HG03280 (cell line): ENCODE results near the gene SMIM24.
"Not testable (repeated sequence)": the region's sequence is repeated elsewhere in the genome, so short reads cannot be mapped to it uniquely, and the experiment has no call there.

ENCODE experiments used
- ATAC-seq: cut with Tn5 transposase; IDR thresholded peaks from one replicate; pipeline ENCODE4 v1.9.1; 2021; ENCODE audit warnings: mild to moderate bottlenecking, moderate library complexity; ENCODE audit not compliant: unreplicated experiment

SMIM24 gene

GRCh38 chr19:3515891-3516422, 35.6 kb upstream of the SMIM24 start:
- no peak for ATAC-seq

GRCh38 chr19:3514930-3515329, 34.6 kb upstream of the SMIM24 start:
- no peak for ATAC-seq

DNA sequence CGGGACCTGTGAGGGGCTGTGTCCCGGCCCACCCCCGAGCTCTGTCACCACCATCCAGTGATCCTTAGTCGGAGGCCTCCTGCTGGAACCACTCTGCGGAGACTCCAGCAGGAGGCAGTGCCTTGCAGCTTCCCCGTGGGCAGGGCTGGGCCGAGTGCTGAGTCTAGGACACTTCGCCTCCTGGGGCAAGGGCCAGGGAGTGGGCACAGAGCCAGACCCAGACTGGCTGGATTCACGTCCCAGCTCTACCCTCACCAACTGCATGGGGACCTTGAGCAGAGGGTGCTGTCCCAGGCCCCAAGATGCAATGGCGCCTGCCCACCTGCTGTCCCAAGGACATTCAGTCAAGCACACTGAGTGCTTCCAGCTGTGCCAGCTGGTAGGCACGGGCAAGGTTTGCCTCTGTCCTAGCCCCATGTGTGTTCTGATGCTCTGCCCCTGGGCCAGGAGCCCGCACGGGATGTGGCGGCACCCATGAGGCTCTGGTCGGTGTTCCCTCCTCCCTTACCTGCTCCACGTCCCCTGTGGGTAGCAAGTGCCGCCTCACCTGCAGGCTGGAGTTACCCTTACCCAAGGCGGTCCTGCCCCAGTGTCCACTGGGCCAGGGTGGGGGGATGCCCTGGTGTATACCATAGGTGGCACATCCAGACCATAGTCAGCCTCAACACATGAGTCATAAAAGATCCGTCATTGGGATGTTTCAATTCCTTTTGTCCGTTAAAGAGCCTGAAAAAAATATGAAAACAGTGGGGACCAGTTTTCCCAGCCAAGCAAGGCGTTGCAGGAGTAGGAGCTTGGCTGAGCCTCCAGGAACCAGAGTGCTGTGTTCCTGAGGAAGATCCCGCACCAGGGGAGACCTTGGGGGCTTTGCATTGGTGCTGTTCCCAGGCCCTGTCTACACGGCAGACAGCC, 33.2 kb upstream of the SMIM24 start:
- no peak for ATAC-seq

- ATAC-seq, result no peak
These were observed 32.4 kb upstream of the SMIM24 start for GRCh38 chr19:3512562-3513228.

DNA sequence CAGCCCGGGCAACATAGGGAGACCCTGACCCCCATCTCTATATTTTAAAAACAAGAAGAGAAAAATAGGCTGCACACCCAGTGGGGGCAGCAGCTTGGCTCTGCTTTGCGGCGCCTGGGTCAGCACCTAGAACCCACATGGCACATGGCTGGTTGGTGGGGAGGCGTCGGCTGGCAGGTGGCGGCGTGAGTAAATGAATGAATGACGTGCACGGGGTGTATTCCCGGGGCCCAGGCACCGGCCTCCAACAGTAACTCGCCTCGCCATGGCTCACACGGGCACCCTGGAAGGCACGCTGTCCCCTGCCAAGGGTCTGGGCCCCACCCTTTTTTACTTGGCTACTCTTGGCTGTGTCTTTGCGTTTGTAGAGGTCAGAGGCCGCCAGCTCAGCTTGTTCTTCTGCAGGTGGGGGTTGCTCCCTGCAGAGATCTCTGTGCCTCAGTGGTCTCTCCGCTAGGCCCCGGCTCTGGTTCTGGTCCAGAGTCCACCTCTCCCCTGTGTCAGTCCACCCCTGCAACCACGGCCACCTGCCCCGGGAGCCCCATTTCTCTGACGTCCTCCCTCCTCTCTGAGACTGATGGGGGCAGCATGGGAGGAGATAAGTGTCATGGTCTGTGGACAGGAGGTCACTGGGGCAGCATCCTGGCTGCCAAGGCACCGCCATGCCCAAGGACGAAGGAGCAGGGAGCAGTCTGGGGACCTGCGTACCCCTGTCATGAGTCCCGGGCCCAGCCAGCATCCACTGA, 31.4 kb upstream of the SMIM24 start:
- no peak for ATAC-seq

GRCh38 chr19:3510727-3511126, 30.4 kb upstream of the SMIM24 start:
- no peak for ATAC-seq

DNA sequence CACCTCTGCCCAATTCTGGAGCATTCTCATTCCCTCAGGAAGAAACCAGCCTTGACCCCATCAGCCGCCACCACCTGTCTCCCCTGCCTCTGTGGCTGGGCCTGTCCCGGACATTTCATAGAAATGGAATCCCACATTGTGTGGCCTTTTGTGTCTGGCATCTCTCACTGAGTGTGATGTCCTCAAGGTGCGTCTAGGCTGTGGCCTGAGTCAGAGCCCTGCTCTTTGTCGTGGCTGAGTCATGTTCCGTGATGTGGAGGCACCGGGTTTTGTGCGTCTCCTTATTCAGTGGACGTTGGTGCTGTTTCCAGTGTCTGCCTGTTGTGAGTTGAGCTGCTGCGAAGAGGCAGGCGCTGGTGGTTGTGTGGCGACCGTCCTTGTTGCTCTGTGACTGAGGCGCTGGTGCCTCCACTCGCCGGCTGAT, 29.3 kb upstream of the SMIM24 start:
- no peak for ATAC-seq

GRCh38 chr19:3508771-3509535, 28.6 kb upstream of the SMIM24 start:
- ATAC-seq, result no peak

DNA sequence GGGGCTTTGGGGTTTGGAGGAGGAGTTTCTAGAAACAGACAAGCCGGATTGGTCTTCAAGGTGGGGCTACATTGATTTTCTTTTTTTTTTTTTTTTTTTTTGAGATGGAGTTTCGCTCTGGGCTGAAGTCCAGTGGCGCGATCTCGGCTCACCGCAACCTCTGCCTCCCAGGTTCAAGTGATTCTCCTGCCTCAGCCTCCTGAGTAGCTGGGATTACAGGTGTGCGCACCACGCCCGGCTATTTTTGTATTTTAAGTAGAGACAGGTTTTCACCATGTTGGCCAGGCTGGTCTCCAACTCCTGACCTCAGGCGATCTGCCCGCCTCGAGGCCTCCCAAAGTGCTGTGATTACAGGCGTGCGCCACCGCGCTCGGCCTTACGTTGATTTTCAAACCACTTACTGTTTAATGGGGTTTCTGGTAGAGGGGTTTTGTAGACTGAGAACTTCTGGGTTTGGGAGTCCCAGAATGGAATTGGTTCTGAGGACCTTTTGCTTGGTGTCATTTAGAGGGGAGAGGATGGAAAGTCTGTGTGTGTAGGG, 27.9 kb upstream of the SMIM24 start:
- not testable (repeated sequence) for ATAC-seq

- no peak for ATAC-seq
These were observed 27.2 kb upstream of the SMIM24 start for GRCh38 chr19:3507371-3508120.

- ATAC-seq, result no peak
These were observed 26.3 kb upstream of the SMIM24 start for GRCh38 chr19:3506384-3507340.

DNA sequence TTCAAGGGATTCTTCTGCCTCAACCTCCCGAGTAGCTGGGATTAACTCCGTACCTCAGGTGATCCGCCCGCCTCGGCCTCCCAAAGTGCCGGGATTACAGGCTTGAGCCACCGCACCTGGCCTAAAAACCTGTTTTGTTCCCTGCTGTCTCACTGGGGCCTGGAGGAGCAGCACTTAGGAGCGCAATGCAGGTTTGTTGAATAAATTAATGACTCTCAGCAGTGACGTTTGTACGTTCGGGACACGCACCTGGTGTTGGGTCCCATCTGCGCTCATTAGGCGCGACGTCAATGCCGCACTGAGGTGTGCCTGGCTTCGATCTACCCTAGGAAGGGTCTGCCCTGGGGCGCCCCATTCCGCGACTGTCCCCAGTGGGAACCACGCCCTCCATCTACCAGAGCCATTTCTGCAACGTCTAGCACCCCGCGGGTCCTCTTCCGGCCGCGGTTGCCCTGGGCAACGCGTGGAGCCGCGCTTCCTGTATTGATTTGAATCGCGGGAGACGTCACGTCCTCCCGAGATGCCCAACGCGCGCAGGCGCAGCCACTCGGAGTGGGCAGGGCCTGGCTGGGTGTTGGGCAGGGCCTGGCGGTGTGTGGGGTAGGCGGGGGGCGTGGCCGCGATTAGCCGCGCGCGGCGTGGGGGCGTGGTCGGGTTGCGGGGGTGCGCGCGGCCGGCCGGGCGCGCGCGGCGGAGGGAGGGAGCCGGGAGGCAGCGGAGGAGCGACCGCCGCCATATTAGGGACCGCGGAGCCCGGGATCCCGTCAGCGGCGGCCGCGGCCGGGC, 25.5 kb upstream of the SMIM24 start, which contains the start of gene FZR1:
FZR1 (plus strand) TSS at position 714 of the 786 bp plus-strand sequence. CDS start 16,679 bp downstream, outside the sequence.
- ATAC-seq, result peak; percentile 90

DNA sequence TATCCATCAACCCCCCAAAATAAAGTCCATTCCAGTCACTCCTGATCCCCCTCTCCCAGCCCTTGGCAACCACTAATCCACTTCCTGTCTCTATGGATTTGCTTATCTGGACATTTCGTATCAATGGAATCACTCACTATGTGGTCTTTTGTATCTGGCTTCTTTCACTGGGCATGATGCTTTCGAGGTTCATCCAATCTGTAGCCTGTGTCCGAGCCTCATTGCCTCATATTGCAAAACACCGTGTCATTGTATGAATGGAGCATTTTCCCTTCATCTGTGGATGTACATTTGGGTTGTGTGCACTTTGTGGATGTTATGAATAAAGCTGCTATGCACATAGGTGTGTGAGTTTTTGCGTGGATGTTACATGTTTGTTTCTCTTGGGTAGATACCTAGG, 24.4 kb upstream of the SMIM24 start:
- no peak for ATAC-seq

GRCh38 chr19:3503036-3503572, 22.8 kb upstream of the SMIM24 start:
- no peak for ATAC-seq

GRCh38 chr19:3501780-3502179, 21.5 kb upstream of the SMIM24 start:
- no peak for ATAC-seq

DNA sequence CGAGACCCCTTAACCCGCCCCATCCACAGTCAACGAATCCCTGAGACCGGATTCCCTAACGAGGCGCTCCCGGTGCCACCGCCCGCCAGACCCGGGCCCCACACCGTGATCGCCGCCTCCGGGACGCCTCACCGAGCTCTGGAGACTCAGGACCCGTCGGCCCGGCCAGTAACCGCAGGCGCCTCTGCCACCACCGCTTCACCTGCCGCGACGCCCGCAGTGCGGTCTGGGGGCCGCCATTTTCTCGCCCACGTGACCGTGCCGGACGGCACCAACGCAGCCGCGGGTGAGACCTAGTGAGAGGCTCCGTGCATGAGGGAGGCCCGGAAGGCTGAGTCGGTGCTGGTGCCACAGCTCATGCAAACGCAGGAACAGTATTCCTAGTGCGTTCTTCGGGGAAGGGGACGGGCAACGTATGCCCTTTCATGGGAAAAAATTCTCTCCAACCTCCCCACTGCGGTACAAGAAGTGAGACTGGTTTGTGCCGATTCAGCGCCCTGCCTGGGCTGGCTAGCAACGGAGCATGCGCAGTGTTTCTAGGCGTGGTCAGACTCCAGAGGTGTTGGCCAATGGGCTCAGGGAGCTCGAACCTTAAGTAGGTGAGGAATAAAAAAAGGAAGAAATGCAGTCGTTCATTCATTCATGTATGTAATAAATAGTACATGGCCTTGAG, 20.2 kb upstream of the SMIM24 start, which contains the start of gene DOHH:
DOHH (minus strand) TSS at position 246 of the 673 bp plus-strand sequence. CDS start 3,860 bp downstream, outside the sequence.
- ATAC-seq, result peak; percentile 82
